GM18517 (cell line): ENCODE results near the gene MRPL55.

Source experiments
- ATAC-seq: cut with Tn5 transposase; IDR thresholded peaks from one replicate; pipeline ENCODE4 v1.9.1; 2021; ENCODE audit warnings: mild to moderate bottlenecking, moderate library complexity; ENCODE audit not compliant: unreplicated experiment

MRPL55 gene

DNA sequence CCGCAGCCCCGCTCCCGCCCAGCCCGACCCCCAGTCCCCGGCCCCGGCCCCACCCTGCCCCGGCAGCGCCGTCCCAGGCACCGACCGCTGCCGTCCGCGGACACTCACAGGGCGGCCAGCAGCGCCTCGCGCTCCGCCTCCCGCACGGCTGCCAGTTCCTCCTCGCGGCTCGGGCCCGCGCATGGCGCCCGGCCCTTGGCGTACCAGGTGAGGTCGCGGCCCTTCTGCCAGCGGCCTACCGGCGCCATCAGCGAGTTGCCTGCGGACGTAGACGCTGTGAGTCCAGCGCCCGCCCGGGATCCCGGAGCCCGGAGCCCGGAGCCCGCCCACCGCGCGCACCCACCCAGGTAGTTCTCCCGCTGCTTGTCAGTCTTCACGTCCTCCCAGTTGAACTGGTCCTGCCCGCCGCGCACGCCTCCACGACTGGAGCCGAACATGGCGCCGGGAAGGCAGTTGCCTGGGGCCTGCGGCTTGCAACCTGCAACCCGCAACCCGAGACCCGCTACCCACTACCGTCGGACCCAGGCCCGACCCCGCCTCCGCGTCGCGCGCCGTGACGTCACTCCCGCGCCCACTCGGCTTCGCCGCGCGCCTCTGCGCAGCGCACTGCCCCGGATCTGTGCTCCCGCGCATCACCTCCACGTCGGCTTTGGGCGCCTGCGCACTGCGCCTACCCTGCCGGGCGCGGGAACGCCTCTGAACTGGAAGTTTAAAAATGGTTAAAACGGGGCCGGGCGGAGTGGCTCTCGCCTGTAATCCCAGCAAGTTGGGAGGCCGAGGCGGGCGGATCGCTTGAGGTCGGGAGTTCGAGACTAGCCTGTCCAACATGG, 6.1 kb downstream of the MRPL55 start, which contains the start of gene C1orf35:
TSS of gene C1orf35 (minus strand) at position 535 of the 830 bp plus-strand sequence. CDS start at position 437, 98 bp downstream.
- peak; percentile 61 for ATAC-seq

DNA sequence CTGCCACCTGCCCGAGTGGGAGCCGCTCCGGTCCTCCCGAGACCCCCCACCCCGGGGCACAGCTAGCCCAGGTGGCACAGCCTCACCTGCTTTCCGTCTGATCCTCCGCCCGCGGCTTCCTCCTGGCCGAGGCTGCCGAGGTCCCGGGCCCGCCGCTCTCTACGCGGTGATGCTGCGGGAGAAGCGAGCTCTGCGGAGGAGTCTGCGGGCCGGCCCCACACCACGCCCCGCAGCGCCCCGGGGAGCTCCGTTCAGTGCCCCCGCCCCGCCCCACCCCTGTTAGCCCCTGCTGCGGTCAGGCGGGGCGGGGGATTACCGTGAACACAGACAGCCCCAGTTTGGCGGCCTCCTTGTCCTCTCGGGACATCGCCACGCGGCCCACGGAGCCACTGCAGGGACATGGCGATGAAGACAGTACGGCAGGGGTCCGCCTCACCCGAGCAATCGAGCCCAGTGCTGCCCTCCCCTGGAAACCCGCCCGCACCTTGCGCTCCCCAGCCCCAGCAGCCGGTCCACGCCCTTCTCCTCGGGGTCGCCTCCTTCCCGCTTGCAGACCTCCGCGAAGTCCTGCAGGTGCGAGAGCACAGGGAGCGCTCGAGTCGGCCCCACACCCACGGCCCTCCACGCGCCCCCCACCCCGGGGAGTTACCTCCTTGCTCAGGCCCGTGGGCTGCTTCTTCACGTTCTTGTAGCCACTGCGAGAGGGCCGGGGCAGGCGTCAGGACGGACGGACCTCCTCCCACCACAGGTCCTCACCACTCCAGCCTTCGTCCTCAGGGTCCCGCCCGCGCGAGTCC, 6.9 kb downstream of the MRPL55 start:
- no peak for ATAC-seq

DNA sequence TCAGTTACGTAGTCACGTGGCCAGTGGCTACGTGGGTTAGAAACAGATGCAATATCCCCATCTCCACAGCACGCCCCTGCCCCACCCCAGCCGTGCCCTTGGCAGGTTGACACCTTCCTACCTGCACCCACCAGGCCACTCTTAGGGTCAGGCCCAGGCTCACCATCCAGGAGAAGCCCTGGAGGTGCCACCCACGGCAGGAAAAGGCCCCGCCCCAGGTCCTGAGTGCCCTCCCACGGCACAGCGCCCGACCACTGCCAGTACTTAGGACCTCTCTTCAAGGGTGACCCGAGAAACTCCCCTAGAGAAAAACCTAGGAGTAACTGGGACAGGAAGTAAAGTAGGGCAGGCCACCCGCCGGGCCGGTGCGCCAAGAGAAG, 7.5 kb downstream of the MRPL55 start:
- no peak for ATAC-seq

DNA sequence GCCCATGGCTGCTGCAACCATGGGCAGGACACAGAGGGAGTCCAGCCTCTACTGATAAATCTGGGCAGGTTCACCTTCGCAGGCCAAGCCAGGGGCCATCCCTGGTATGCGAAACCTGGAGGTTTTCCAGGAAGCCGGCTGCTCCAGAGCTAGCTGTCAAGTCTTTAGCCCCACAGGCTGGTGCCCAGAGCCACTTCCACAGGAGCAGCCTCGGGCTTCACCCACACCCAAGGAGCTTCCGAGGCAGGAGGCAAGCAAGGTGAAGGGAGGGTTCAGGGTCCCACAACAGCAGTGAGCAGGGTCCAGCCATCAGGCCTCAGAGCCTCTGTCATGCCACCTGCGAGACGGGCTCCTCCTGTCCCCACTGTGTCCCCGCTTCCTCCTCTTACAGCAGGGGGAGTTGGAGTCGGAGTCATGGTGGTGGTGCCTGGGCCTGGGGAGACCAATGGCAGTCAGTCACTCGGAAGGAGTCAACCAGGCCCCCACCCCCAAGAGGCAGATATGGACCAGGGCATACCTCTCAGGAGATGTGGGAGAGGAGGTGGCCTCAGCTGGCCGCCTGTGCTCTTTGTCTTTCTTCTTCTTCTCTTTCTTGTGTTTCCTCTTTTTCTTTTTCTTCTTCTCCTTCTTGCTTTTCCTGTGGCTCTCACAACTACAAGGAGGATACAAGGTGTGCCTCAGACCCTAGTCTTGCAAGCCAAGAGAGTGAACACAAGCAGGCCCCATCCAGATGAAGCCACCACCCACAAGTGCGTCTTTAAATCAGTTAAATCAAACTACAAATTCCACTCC, 8.1 kb downstream of the MRPL55 start:
- no peak for ATAC-seq

DNA sequence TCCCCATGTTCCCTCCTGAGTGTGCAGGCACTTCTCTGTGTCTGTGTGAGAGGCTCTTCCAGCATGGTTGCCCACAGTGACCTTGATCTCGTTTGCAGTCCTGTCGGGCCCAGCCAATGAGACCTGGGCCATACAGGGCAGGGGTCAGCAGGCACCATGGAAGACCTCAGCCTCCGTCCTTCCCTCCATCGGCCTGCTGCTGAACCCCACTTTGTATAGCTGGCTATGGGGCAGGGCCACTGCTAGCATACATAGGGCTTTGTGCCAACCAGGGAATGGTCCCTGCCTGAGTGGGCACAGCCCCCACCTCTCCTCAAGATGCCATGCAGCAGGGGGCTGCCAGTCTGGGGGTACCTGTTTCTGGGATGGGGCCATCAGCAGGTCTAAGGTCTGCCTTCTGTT, 9.8 kb downstream of the MRPL55 start:
- ATAC-seq: no peak

DNA sequence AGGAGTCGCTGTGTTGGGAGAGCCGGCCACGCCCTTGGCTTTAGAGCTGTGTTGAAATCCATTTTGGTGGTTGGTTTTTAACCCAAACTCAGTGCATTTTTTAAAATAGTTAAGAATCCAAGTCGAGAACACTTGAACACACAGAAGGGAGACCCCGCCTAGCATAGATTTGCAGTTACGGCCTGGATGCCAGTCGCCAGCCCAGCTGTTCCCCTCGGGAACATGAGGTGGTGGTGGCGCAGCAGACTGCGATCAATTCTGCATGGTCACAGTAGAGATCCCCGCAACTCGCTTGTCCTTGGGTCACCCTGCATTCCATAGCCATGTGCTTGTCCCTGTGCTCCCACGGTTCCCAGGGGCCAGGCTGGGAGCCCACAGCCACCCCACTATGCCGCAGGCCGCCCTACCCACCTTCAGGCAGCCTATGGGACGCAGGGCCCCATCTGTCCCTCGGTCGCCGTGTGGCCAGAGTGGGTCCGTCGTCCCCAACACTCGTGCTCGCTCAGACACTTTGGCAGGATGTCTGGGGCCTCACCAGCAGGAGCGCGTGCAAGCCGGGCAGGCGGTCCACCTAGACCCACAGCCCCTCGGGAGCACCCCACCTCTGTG, 10.7 kb downstream of the MRPL55 start:
- no peak for ATAC-seq

DNA sequence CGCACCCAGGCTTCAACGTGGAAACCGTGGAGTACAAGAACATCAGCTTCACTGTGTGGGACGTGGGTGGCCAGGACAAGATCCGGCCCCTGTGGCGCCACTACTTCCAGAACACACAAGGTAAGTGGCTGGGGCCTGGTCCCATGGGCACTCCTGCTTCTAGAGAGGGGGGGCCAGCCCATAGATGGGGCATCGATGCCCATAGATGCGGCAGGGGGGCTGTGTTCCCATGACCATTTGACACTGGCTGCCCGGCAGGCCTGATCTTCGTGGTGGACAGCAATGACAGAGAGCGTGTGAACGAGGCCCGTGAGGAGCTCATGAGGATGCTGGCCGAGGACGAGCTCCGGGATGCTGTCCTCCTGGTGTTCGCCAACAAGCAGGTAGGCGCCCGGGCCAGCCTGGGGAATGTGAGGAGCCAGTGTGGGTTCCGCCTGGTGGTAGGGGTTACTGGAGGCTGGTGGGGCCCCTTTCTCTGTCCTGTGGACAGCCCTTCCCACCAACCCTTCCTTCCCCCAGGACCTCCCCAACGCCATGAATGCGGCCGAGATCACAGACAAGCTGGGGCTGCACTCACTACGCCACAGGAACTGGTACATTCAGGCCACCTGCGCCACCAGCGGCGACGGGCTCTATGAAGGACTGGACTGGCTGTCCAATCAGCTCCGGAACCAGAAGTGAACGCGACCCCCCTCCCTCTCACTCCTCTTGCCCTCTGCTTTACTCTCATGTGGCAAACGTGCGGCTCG, 11.6 kb downstream of the MRPL55 start:
- ATAC-seq: no peak

DNA sequence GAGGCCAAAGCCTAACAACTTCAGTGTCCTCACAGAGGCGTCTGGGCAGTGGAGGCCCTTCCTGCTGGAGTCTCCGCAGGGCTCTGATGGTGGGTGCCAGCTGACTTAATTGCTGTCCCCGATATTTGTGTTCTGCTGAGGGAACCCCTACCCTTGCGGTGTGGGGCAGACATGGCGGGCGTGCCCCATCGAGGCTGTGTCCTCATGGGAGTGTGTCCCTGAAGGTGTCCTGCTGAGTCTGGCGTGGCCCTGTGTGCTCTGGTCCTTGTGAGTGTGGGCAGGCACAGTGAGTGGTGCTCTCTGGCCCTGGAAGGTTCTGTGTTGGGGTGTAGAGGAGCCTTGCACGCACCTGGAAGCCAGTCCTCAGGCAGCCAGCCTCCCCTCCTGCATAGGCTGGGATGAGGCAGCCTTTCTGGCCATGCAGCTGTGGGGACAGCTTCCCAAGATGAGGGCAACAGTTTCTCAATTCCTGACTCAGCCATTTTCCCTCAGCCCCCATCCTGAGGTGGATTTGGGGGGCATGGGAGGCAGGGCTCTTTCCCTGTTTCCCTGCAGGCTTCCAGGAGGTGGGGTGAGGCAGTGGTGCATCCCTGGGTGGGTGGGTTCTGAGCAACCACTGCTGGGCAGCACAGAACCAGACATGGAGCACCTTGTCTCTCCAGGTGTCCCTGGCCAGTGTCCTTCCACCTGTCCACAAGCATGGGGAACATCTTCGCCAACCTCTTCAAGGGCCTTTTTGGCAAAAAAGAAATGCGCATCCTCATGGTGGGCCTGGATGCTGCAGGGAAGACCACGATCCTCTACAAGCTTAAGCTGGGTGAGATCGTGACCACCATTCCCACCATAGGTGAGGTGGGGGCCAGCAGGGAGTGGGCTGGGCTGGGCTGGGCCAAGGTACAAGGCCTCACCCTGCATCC, 12.4 kb downstream of the MRPL55 start:
- ATAC-seq: no peak

DNA sequence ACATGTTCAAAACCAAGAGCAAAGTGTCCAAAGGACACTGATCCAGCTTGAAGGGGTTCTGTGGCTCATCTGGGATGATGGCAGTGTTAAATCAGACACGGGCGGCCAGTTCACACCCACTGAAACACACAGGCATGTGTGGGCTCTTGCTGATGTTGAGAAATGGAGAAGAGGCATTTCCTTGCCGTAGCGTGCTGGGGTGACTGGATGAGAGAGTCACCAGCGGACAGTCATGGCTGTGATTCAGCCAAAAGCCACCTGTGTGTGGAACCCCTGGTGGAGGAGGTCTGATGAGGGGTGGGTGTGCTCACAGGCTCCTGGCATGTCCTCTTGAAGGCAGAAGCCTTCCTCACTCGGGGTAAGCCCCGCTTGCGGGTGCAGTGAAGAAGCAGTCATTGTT, 13.2 kb downstream of the MRPL55 start:
- no peak for ATAC-seq

DNA sequence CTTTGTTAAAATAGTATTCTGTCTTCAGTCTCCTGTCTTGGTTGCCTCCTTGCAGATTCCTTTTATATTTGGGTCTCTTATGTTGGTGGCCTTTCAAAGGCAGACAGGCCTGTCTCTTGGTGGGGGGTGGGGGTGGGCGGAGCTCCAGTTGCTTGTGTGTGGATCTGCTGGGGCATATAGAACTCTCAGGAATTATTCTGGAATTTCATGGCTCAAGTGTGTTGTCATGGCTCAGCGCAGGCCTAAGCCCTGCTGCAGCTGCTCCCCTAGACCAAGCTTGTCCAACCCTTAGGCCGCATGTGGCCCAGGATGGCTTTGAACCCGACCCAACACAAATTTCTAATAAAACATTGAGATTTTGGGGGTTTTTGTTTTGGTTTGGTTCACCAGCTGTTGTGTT, 13.9 kb downstream of the MRPL55 start:
- ATAC-seq: no peak

DNA sequence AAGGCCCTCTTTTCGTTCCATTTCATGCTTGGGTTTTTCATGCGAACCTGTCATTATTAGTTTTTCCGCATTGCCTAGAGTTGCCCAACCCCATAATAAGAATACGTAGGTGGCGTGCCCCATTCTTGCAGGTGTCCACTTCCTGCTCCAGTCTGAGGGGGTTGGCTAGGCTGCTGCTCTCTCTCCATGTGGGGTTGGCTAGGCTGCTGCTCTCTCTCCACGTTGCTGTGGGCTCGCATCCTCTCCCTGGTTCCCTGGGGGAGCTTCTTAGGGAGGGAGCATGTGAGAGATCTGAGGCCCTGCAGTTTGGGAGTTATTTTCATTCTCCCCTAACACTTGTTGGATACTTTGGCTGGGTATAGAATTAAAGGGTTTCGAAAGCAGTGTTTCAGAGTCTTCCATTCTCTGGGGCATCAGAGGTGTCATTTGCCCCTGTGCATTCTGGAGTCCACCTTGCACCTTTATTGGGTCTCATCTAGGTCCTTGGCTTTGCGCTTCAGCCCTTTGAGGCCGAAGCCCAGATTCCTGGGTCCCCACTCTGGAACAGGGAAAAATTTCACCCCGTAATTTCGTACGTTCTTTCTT, 14.6 kb downstream of the MRPL55 start:
- no peak for ATAC-seq

DNA sequence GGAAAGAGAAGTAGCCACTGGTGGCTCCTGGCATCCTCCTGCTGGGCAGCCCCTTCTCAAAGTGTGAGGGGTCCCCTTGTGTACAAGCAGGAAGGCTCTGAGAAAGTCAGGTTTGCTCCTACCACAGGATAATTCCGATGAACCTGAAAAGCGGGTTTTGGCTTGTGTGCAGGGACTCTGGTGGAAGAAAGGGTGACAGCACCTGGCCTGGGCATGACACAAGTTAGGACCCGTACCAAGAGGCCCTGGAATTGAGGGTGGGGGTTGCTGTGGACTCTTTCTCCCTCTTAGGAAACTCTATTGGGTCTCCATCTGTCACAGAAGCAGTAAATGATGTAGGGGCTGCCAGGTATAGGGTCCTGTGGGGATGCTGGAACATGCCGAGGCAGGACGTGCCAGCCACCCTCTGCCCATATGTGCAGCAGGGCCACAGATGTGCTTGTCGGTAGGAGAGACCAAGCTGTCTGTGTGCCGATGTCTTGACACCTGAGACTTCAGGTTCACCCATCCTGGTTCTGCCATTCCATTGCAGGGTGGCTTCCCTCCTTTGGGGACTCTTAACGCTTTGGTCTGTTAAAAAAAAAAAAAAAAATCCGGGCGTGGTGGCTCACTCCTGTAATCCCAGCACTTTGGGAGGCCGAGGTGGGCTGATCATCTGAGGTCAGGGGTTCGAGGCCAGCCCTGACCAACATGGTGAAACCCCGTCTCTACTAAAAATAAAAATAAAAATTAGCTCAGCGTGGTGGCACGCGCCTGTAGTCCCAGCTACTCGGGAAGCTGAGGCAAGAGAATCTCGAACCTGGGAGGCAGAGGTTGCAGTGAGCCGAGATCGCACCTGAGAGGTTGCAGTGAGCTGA, 15.8 kb downstream of the MRPL55 start:
- no peak for ATAC-seq

DNA sequence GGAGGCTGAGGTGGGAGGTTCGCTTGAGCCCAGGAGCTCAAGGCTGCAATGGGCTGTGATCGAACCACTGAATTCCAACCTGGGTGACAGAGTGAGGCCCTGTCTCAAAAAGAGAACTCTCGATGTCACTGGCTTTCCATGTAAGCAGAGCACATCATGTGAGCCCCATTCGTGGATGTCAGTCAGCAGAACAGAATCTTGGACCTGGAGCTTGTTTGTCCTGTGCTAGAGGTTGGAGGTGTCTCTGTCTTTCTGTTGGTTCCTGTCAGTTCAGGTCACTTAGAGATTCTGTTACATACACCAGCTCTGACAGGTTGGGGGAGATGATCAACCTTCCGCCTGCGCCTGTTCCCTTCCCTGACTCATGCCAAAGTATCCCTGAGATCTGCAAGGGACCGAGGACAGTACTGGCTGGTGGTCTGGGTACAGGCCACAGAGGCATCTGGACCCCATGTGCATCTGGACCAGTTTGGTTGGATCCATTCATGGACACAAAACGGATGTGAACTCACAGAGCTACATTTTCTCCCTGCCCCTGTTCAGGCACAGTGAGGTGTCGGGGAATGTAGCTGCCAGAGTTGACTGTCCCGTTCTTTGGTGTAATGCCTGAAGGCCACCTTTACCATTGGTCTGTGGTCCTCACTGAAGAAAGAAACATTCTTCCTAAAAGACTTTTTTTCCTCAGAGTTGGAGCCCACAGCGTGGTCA, 16.6 kb downstream of the MRPL55 start:
- no peak for ATAC-seq

DNA sequence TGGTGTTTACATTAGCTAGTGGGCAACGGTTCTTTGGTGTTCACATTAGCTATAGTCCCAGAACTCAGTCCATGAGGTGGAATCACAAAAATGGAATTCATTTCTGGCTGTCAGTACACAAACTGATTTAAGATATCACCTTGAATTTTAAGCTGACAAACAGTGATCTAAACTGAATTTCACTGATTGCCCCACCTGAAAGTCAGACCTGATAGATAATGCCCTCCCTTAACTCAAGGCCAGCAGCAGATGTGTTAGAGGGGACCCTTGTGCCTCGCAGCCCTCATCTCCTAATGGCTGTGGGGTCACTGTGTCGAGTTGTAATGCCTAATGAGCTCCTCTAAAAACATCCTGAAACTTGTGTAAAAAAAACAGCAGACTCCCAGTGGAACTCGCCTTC, 18.0 kb downstream of the MRPL55 start:
- ATAC-seq: no peak

DNA sequence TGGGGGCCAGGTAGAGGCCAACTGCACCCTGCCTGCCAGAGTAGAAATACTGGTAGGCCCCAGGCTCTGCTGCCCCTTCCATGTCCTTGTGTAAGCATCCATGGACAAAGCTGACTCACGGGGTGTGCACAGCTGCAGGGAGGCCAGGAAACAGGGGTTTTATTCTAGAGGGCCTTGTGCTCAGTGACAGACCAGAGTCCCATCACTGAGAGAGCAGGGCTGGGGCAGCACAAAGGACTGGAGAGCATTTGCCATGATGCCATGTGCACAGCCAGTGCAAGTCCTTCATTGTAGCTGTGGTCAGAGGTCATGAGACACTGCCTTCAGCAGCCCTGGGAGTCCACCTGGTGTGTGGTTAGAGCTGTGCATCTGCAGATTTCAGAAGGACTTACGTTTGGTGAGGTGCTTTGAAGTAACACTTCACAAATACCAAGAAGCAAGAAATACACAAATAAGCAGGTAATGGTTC, 18.5 kb downstream of the MRPL55 start:
- ATAC-seq: no peak

DNA sequence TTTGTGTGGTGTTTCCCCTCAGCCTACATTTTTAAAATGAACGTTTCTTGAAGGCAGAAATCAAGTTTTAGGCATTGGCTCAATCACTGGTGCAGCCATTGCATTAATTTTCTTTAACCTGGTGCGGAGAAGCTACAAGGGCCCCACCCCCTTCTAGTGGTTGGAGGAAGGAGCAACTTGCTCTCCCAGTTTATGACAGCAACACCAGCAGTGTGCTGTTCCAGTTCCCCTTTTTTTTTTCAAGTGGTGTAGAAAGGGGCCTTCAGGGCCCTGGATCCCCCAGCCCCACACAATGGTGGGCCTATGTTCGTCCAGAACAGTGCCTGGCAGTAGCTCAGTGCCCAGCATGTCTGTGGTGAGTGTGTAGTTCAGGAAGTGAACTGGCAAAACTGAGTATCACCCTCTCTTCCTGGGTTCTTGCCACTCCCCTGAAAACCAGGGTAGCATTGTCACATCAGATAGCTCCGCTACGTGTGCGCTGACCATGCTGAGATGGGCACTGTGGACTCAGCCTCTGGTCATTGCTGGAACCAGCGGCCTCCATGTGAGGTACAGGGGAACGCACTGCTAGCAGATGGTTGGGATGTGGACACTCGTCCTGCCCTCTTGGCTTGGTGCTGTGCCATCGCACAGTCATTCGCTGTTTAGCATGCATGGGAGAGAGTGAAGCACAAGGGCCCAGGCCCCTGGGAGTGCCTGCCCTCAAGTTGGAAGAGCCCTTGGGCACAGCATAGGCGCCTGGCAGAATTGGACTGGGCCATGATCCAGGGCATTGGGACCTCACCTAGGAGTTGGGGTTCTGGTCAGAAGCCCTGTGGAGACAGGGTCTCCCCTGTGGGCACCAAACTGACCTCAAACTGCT, 19.3 kb downstream of the MRPL55 start:
- ATAC-seq: no peak
